Activated T-helper 2 cell treated with anti-CD3 and anti-CD28 coated beads, Interferon-gamma antibody, Interleukin-2, Interleukin-4, amounts not matched to agents 10 μg/mL and 5 μg/mL and 100 μg/mL, durations not matched to agents 14 hours and 24 hours and 36 hours (primary cell): ENCODE measurements around the gene CCL1. TPM values are rescaled to one million over a fixed set of nuclear protein-coding genes. Genes with fewer than 3 reads are reported as not detected.
A peak's percentile ranks its signal among the peaks of the same experiment; 100 is the strongest.

ENCODE experiments used
- DNase-seq: peaks from one replicate; pipeline ENCODE4 v3.0.0; 2021; ENCODE audit warnings: low spot score
- H3K27ac Mint-ChIP-seq: one replicate; pipeline ENCODE4 v1.8.0; 2021; ENCODE audit warnings: mixed read lengths
- H3K27me3 Mint-ChIP-seq: one replicate; pipeline ENCODE4 v1.8.0; 2021; ENCODE audit warnings: low read depth, mixed read lengths
- H3K36me3 Mint-ChIP-seq: one replicate; pipeline ENCODE4 v1.8.0; 2021; ENCODE audit warnings: low read depth, mixed read lengths
- H3K4me1 Mint-ChIP-seq: one replicate; pipeline ENCODE4 v1.8.0; 2021; ENCODE audit warnings: low read depth, mixed read lengths
- H3K4me3 Mint-ChIP-seq: one replicate; pipeline ENCODE4 v1.8.0; 2021; ENCODE audit warnings: low read depth, mild to moderate bottlenecking, moderate library complexity, mixed read lengths
- H3K9me3 Mint-ChIP-seq: one replicate; pipeline ENCODE4 v1.8.0; 2021; ENCODE audit warnings: mixed read lengths
- intact Hi-C: fragments of 100-400 bp; cut with micrococcal nuclease; formaldehyde crosslinking; loops from one replicate; pipeline ENCODE4 v1.15.1; 2023
- total RNA-seq: library from RNA; stranded (reverse); gene quantifications from 2 replicates; pipeline ENCODE4 v1.2.3, GENCODE V29; 2022

Gene CCL1
- total RNA-seq, 1 donor from 2014 or later = 88.1 TPM

GRCh38 chr17:34391241-34391640, 28.2 kb upstream of the CCL1 start:
- intact Hi-C loops = no loop called here
- no peak overlapping the region for H3K4me3 Mint-ChIP-seq
- H3K36me3 Mint-ChIP-seq = no peaks in the 10 kb centered on the region
- H3K9me3 Mint-ChIP-seq = no peaks in the 10 kb centered on the region
- peaks cover 4% of the 10 kb centered on the region for H3K27me3 Mint-ChIP-seq
- H3K27ac Mint-ChIP-seq = no peak overlapping the region
- H3K4me1 Mint-ChIP-seq = peaks cover 49% of the 10 kb centered on the region
- DNase-seq = no peak

GRCh38 chr17:34390649-34391048, 27.6 kb upstream of the CCL1 start:
- Mint-ChIP-seq H3K27me3 (peaks cover 4% of the 10 kb centered on the region), H3K4me3 (no peak overlapping the region), H3K4me1 (peaks cover 53% of the 10 kb centered on the region), H3K9me3 (no peaks in the 10 kb centered on the region), H3K36me3 (no peaks in the 10 kb centered on the region), H3K27ac (no peak overlapping the region)
- intact Hi-C loops = no loop called here
- no peak for DNase-seq

GRCh38 chr17:34389126-34389750, 26.2 kb upstream of the CCL1 start:
- DNase-seq = peak; percentile 28
- no peaks in the 10 kb centered on the region for H3K36me3 Mint-ChIP-seq
- no peaks in the 10 kb centered on the region for H3K9me3 Mint-ChIP-seq
- peak overlapping the region; percentile 41 for H3K4me3 Mint-ChIP-seq
- H3K4me1 Mint-ChIP-seq = peaks cover 66% of the 10 kb centered on the region
- intact Hi-C loops = loop anchor here (1.0 to 10.0 kb wide), 7 partner anchors 10 to 1864 kb away; partner anchors contain the start of genes RFFL and SLFN5
- H3K27ac Mint-ChIP-seq = peak overlapping the region; percentile 56
- no peaks in the 10 kb centered on the region for H3K27me3 Mint-ChIP-seq

- DNase-seq = no peak
- Mint-ChIP-seq H3K27me3 (no peaks in the 10 kb centered on the region), H3K27ac (peak overlapping the region; percentile 94), H3K4me1 (peaks cover 79% of the 10 kb centered on the region), H3K36me3 (no peaks in the 10 kb centered on the region), H3K4me3 (no peak overlapping the region), H3K9me3 (no peaks in the 10 kb centered on the region)
- intact Hi-C loops = loop anchor here (5.0 to 10.0 kb wide), 5 partner anchors 115 to 1863 kb away; partner anchors contain the start of genes RFFL and SLFN5
Observed at GRCh38 chr17:34387566-34387965, 24.5 kb upstream of the CCL1 start.

GRCh38 chr17:34386697-34387550, 23.9 kb upstream of the CCL1 start:
- no peak for DNase-seq
- H3K27me3 Mint-ChIP-seq = no peaks in the 10 kb centered on the region
- intact Hi-C loops = loop anchor here (5.0 to 10.0 kb wide), 5 partner anchors 115 to 1862 kb away; partner anchors contain the start of genes RFFL and SLFN5
- H3K27ac Mint-ChIP-seq = peak overlapping the region; percentile 94
- H3K36me3 Mint-ChIP-seq = no peaks in the 10 kb centered on the region
- peaks cover 82% of the 10 kb centered on the region for H3K4me1 Mint-ChIP-seq
- H3K4me3 Mint-ChIP-seq = peak overlapping the region; percentile 23
- H3K9me3 Mint-ChIP-seq = no peaks in the 10 kb centered on the region

- Mint-ChIP-seq H3K9me3 (no peaks in the 10 kb centered on the region), H3K4me1 (peaks cover 85% of the 10 kb centered on the region)
Observed at GRCh38 chr17:34386343-34386696, 23.3 kb upstream of the CCL1 start.

GRCh38 chr17:34384822-34385605, 22.0 kb upstream of the CCL1 start:
- H3K4me3 Mint-ChIP-seq = no peak overlapping the region

More at GRCh38 chr17:34386343-34386696, 23.3 kb upstream of the CCL1 start:
- intact Hi-C loops = loop anchor here (5.0 to 10.0 kb wide), 5 partner anchors 116 to 1862 kb away; partner anchors contain the start of genes RFFL and SLFN5
- Mint-ChIP-seq H3K27me3 (no peaks in the 10 kb centered on the region), H3K4me3 (peak overlapping the region; percentile 23), H3K36me3 (no peaks in the 10 kb centered on the region), H3K27ac (peak overlapping the region; percentile 94)
- DNase-seq = no peak

GRCh38 chr17:34384271-34384670, 21.2 kb upstream of the CCL1 start:
- H3K27ac Mint-ChIP-seq = no peak overlapping the region
- no peak overlapping the region for H3K4me3 Mint-ChIP-seq
- H3K4me1 Mint-ChIP-seq = peaks cover 86% of the 10 kb centered on the region
- H3K36me3 Mint-ChIP-seq = no peaks in the 10 kb centered on the region
- no peaks in the 10 kb centered on the region for H3K27me3 Mint-ChIP-seq
- no peaks in the 10 kb centered on the region for H3K9me3 Mint-ChIP-seq
- no peak for DNase-seq
- intact Hi-C loops = loop anchor here (10.0 kb wide), 3 partner anchors 419 to 1859 kb away; partner anchors contain the start of gene SLFN5

More at GRCh38 chr17:34384822-34385605, 22.0 kb upstream of the CCL1 start:
- Mint-ChIP-seq H3K27me3 (no peaks in the 10 kb centered on the region), H3K9me3 (no peaks in the 10 kb centered on the region), H3K36me3 (no peaks in the 10 kb centered on the region), H3K27ac (peak overlapping the region; percentile 20), H3K4me1 (peaks cover 86% of the 10 kb centered on the region)
- no peak for DNase-seq
- intact Hi-C loops = loop anchor here (5.0 to 10.0 kb wide), 5 partner anchors 117 to 1860 kb away; partner anchors contain the start of genes RFFL and SLFN5

GRCh38 chr17:34383216-34383615, 20.2 kb upstream of the CCL1 start:
- DNase-seq = no peak
- Mint-ChIP-seq H3K36me3 (no peaks in the 10 kb centered on the region), H3K4me1 (peaks cover 90% of the 10 kb centered on the region), H3K9me3 (no peaks in the 10 kb centered on the region), H3K27me3 (no peaks in the 10 kb centered on the region), H3K4me3 (peak overlapping the region; percentile 51), H3K27ac (peak overlapping the region; percentile 93)
- intact Hi-C loops = loop anchor here (10.0 kb wide), 3 partner anchors 418 to 1858 kb away; partner anchors contain the start of gene SLFN5

GRCh38 chr17:34382621-34383124, 19.6 kb upstream of the CCL1 start:
- Mint-ChIP-seq H3K9me3 (no peaks in the 10 kb centered on the region), H3K4me1 (peaks cover 89% of the 10 kb centered on the region), H3K4me3 (peak overlapping the region; percentile 51), H3K36me3 (no peaks in the 10 kb centered on the region), H3K27ac (peak overlapping the region; percentile 93), H3K27me3 (no peaks in the 10 kb centered on the region)
- intact Hi-C loops = loop anchor here (10.0 kb wide), 3 partner anchors 418 to 1858 kb away; partner anchors contain the start of gene SLFN5
- no peak for DNase-seq

GRCh38 chr17:34379868-34380267, 16.8 kb upstream of the CCL1 start:
- Mint-ChIP-seq H3K27me3 (no peaks in the 10 kb centered on the region), H3K27ac (peak overlapping the region; percentile 84), H3K4me1 (peaks cover 78% of the 10 kb centered on the region), H3K9me3 (no peaks in the 10 kb centered on the region), H3K36me3 (no peaks in the 10 kb centered on the region), H3K4me3 (peak overlapping the region; percentile 43)
- no peak for DNase-seq
- intact Hi-C loops = loop anchor here (2.0 to 10.0 kb wide), 4 partner anchors 19 to 1855 kb away; partner anchors contain the start of gene SLFN5

GRCh38 chr17:34378664-34379101, 15.7 kb upstream of the CCL1 start:
- Mint-ChIP-seq H3K9me3 (no peaks in the 10 kb centered on the region), H3K27ac (peak overlapping the region; percentile 84), H3K4me3 (peak overlapping the region; percentile 59), H3K27me3 (no peaks in the 10 kb centered on the region), H3K4me1 (peaks cover 72% of the 10 kb centered on the region), H3K36me3 (no peaks in the 10 kb centered on the region)
- intact Hi-C loops = loop anchor here (2.0 kb wide), 1 partner anchor 18 kb away; no protein-coding TSS in a partner anchor
- peak; percentile 26 for DNase-seq
